GM21717 (cell line): ENCODE data around the gene FAM3D.
A peak's percentile ranks its signal among the peaks of the same experiment; 100 is the strongest.
"Not testable (repeated sequence)": the region's sequence is repeated elsewhere in the genome, so short reads cannot be mapped to it uniquely, and the experiment has no call there.

Source experiments
- ATAC-seq: cut with Tn5 transposase; IDR thresholded peaks from one replicate; pipeline ENCODE4 v1.9.1; 2021; ENCODE audit warnings: mild to moderate bottlenecking, moderate library complexity; ENCODE audit not compliant: unreplicated experiment

The FAM3D gene

GRCh38 chr3:58685641-58686040, 19.1 kb upstream of the FAM3D start:
- ATAC-seq = no peak

- ATAC-seq = peak; percentile 69
Measured at GRCh38 chr3:58683466-58683865, 16.9 kb upstream of the FAM3D start.

GRCh38 chr3:58683001-58683458, 16.5 kb upstream of the FAM3D start:
- ATAC-seq = peak; percentile 21

GRCh38 chr3:58681863-58682262, 15.3 kb upstream of the FAM3D start:
- ATAC-seq = no peak

GRCh38 chr3:58680879-58681525, 14.4 kb upstream of the FAM3D start:
- ATAC-seq = no peak

GRCh38 chr3:58679974-58680666, 13.5 kb upstream of the FAM3D start:
- ATAC-seq = no peak

GRCh38 chr3:58679446-58679845, 12.9 kb upstream of the FAM3D start:
- ATAC-seq = no peak

GRCh38 chr3:58678177-58678970, 11.8 kb upstream of the FAM3D start:
- ATAC-seq = not testable (repeated sequence)

GRCh38 chr3:58672880-58673279, 6.3 kb upstream of the FAM3D start:
- no peak for ATAC-seq

- ATAC-seq = no peak
Measured at GRCh38 chr3:58672451-58672850, 5.9 kb upstream of the FAM3D start.

- no peak for ATAC-seq
Measured at GRCh38 chr3:58670506-58671135, 4.0 kb upstream of the FAM3D start.

GRCh38 chr3:58668247-58668646, 1.7 kb upstream of the FAM3D start:
- ATAC-seq = no peak

- ATAC-seq = no peak
Measured at GRCh38 chr3:58667704-58668103, 1.1 kb upstream of the FAM3D start.

GRCh38 chr3:58667229-58667628, 655 bp upstream of the FAM3D start:
- no peak for ATAC-seq

- ATAC-seq = no peak
Measured at GRCh38 chr3:58665405-58665804, 1.2 kb downstream of the FAM3D start.

- no peak for ATAC-seq
Measured at GRCh38 chr3:58664611-58665010, 2.0 kb downstream of the FAM3D start.

GRCh38 chr3:58661836-58662420, 4.6 kb downstream of the FAM3D start:
- no peak for ATAC-seq

- ATAC-seq = no peak
Measured at GRCh38 chr3:58660998-58661397, 5.6 kb downstream of the FAM3D start.

GRCh38 chr3:58659051-58659675, 7.4 kb downstream of the FAM3D start:
- no peak for ATAC-seq

GRCh38 chr3:58658508-58658907, 8.1 kb downstream of the FAM3D start:
- no peak for ATAC-seq
